ENCODE measurements around the gene STK32C. TPM values are rescaled to one million over a fixed set of nuclear protein-coding genes. Genes with fewer than 3 reads are reported as not detected.

Gene STK32C
- polyA plus RNA-seq, 1 donor from 2014 or later = 23.2 TPM

- no peaks in the 10 kb centered on the region for H3K36me3 ChIP-seq (ENCODE audit: insufficient read depth, low read length)
- no peaks in the 10 kb centered on the region for H3F3A ChIP-seq (ENCODE audit: insufficient read depth, low read length, poor library complexity, severe bottlenecking)
- TF ChIP-seq CTCF (IDR thresholded peaks at IDR 0.05; ENCODE audit: poor library complexity, severe bottlenecking) = no peak
- TF ChIP-seq RAD21 (conservative IDR thresholded peaks at IDR 0.05) = no peak
- no peak for TF ChIP-seq TAF1 (IDR thresholded peaks at IDR 0.05; ENCODE audit: low read depth)
- TF ChIP-seq MXI1 (conservative IDR thresholded peaks at IDR 0.05; ENCODE audit: poor library complexity, severe bottlenecking) = no peak
- TF ChIP-seq EP300 (conservative IDR thresholded peaks at IDR 0.05; ENCODE audit: poor library complexity, severe bottlenecking) = no peak
- no peak for TF ChIP-seq SMC3 (conservative IDR thresholded peaks at IDR 0.05; ENCODE audit: poor library complexity)
- no peak for TF ChIP-seq EZH2 (IDR thresholded peaks at IDR 0.05; ENCODE audit: borderline replicate concordance, insufficient read depth, low read length, poor library complexity, severe bottlenecking)
- TF ChIP-seq REST (IDR thresholded peaks at IDR 0.05; ENCODE audit: borderline replicate concordance) = no peak
- TF ChIP-seq POLR2AphosphoS5 (IDR thresholded peaks at IDR 0.05) = no peak
- no peak overlapping the region for H3K4me3 ChIP-seq (ENCODE audit: low read length)
- no peak overlapping the region for H2AFZ ChIP-seq (ENCODE audit: low read depth, low read length)
- H4K20me1 ChIP-seq (ENCODE audit: insufficient read depth) = no peaks in the 10 kb centered on the region
- H3K27ac ChIP-seq (ENCODE audit: low read length) = no peak overlapping the region
- H3K9me3 ChIP-seq (ENCODE audit: low read length) = peaks cover 8% of the 10 kb centered on the region
- H3K4me2 ChIP-seq (ENCODE audit: low read length) = no peak overlapping the region
- H3K27me3 ChIP-seq (ENCODE audit: insufficient read depth, low read depth, low read length) = no peaks in the 10 kb centered on the region
- no peak overlapping the region for H3K9ac ChIP-seq (ENCODE audit: low read length)
- no peaks in the 10 kb centered on the region for H3K9me2 ChIP-seq (ENCODE audit: insufficient read depth, low read length)
- H3K79me2 ChIP-seq (replicated peaks; ENCODE audit: insufficient read depth, low read length) = no peaks in the 10 kb centered on the region
Observed at GRCh38 chr10:132213917-132214316, 93.8 kb downstream of the STK32C start.

GRCh38 chr10:132212816-132213215 is 94.9 kb downstream of the STK32C start:
- Histone ChIP-seq H2AFZ (ENCODE audit: low read depth, low read length) (no peak overlapping the region), H3K27ac (ENCODE audit: low read length) (no peak overlapping the region), H3K9me2 (ENCODE audit: insufficient read depth, low read length) (no peaks in the 10 kb centered on the region), H3K9ac (ENCODE audit: low read length) (no peak overlapping the region), H3K4me3 (ENCODE audit: low read length) (no peak overlapping the region), H3K36me3 (ENCODE audit: insufficient read depth, low read length) (no peaks in the 10 kb centered on the region), H3F3A (ENCODE audit: insufficient read depth, low read length, poor library complexity, severe bottlenecking) (no peaks in the 10 kb centered on the region), H4K20me1 (ENCODE audit: insufficient read depth) (no peaks in the 10 kb centered on the region), H3K27me3 (ENCODE audit: insufficient read depth, low read depth, low read length) (no peaks in the 10 kb centered on the region), H3K4me2 (ENCODE audit: low read length) (no peak overlapping the region), H3K79me2 (replicated peaks; ENCODE audit: insufficient read depth, low read length) (no peaks in the 10 kb centered on the region), H3K9me3 (ENCODE audit: low read length) (peaks cover 8% of the 10 kb centered on the region)
- TF ChIP-seq TAF1 (IDR thresholded peaks at IDR 0.05; ENCODE audit: low read depth) = no peak
- no peak for TF ChIP-seq EZH2 (IDR thresholded peaks at IDR 0.05; ENCODE audit: borderline replicate concordance, insufficient read depth, low read length, poor library complexity, severe bottlenecking)
- TF ChIP-seq CTCF (IDR thresholded peaks at IDR 0.05; ENCODE audit: poor library complexity, severe bottlenecking) = no peak
- TF ChIP-seq MXI1 (conservative IDR thresholded peaks at IDR 0.05; ENCODE audit: poor library complexity, severe bottlenecking) = no peak
- TF ChIP-seq REST (IDR thresholded peaks at IDR 0.05; ENCODE audit: borderline replicate concordance) = no peak
- no peak for TF ChIP-seq RAD21 (conservative IDR thresholded peaks at IDR 0.05)
- TF ChIP-seq POLR2AphosphoS5 (IDR thresholded peaks at IDR 0.05) = no peak
- TF ChIP-seq SMC3 (conservative IDR thresholded peaks at IDR 0.05; ENCODE audit: poor library complexity) = no peak
- TF ChIP-seq EP300 (conservative IDR thresholded peaks at IDR 0.05; ENCODE audit: poor library complexity, severe bottlenecking) = no peak

All from neural cell (in vitro differentiated cells).